ENCODE data around the gene RPS6KA5.

DNA sequence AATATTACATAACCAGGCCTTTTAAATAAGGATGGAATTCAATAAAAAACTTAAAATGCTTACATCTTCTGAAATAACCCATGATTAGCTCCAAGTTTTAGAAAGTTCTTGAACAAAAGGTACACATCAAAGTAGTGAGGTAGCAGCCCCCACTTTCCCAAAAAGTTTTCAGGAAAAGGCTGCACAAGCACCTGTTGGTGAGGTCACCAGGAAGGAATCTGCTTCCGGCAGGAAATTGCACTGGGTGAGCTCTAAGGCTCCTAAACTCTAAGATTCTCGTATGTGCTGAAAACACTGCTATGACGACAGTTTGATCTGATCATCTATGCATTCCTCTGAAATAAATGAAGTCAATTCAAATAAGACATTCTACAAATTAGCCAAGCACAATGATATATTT is 210.0 kb downstream of the RPS6KA5 start:
- TF ChIP-seq, protein P1, sequence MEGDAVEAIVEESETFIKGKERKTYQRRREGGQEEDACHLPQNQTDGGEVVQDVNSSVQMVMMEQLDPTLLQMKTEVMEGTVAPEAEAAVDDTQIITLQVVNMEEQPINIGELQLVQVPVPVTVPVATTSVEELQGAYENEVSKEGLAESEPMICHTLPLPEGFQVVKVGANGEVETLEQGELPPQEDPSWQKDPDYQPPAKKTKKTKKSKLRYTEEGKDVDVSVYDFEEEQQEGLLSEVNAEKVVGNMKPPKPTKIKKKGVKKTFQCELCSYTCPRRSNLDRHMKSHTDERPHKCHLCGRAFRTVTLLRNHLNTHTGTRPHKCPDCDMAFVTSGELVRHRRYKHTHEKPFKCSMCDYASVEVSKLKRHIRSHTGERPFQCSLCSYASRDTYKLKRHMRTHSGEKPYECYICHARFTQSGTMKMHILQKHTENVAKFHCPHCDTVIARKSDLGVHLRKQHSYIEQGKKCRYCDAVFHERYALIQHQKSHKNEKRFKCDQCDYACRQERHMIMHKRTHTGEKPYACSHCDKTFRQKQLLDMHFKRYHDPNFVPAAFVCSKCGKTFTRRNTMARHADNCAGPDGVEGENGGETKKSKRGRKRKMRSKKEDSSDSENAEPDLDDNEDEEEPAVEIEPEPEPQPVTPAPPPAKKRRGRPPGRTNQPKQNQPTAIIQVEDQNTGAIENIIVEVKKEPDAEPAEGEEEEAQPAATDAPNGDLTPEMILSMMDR (IDR thresholded peaks at IDR 0.05) = no peak
- TF ChIP-seq SIN3A (IDR thresholded peaks at IDR 0.05; ENCODE audit: borderline replicate concordance, insufficient read depth, low read depth, low read length) (no peak), POLR2AphosphoS5 (IDR thresholded peaks at IDR 0.05; ENCODE audit: low read depth, low read length) (no peak), TCF7L2 (IDR thresholded peaks at IDR 0.05; ENCODE audit: low read depth, low read length) (no peak)
- TF ChIP-seq, protein P2, sequence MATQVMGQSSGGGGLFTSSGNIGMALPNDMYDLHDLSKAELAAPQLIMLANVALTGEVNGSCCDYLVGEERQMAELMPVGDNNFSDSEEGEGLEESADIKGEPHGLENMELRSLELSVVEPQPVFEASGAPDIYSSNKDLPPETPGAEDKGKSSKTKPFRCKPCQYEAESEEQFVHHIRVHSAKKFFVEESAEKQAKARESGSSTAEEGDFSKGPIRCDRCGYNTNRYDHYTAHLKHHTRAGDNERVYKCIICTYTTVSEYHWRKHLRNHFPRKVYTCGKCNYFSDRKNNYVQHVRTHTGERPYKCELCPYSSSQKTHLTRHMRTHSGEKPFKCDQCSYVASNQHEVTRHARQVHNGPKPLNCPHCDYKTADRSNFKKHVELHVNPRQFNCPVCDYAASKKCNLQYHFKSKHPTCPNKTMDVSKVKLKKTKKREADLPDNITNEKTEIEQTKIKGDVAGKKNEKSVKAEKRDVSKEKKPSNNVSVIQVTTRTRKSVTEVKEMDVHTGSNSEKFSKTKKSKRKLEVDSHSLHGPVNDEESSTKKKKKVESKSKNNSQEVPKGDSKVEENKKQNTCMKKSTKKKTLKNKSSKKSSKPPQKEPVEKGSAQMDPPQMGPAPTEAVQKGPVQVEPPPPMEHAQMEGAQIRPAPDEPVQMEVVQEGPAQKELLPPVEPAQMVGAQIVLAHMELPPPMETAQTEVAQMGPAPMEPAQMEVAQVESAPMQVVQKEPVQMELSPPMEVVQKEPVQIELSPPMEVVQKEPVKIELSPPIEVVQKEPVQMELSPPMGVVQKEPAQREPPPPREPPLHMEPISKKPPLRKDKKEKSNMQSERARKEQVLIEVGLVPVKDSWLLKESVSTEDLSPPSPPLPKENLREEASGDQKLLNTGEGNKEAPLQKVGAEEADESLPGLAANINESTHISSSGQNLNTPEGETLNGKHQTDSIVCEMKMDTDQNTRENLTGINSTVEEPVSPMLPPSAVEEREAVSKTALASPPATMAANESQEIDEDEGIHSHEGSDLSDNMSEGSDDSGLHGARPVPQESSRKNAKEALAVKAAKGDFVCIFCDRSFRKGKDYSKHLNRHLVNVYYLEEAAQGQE (IDR thresholded peaks at IDR 0.05; ENCODE audit: insufficient read depth in 1 of 2, low read depth in 2 of 2, low read length in 1 of 2) = no peak
